ENCODE results near the gene NEAT1. TPM values are rescaled to one million over a fixed set of nuclear protein-coding genes. Genes with fewer than 3 reads are reported as not detected.
"Not testable (repeated sequence)": the region's sequence is repeated elsewhere in the genome, so short reads cannot be mapped to it uniquely, and the experiment has no call there.

The NEAT1 gene
- total RNA-seq, 1 donor from 2014 or later: 1,255 TPM

- not testable (repeated sequence) for ATAC-seq; DNase-seq (ENCODE audit: low spot score)
- intact Hi-C loops (cut with DNase I): loop anchor here (10.0 kb wide), 1 partner anchor 91 kb away; no protein-coding TSS in a partner anchor
These were observed 42.9 kb downstream of the NEAT1 start for GRCh38 chr11:65465471-65465870.

DNA sequence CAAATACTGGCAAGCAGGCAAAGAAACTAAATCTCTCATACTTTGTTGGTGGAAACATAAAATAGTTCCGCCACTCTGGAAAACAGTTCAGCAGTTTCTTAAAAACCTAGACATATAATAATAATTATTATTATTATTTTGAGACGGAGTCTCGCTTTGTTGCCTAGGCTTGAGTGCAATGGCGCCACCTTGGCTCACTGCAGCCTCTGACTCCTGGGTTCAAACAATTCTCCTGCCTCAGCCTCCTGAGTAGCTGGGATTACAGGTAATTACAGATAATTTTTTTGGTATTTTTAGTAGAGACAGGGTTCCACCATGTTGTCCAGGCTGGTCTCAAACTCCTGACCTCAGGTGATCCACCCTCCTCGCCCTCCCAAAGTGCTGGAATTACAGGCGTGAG lies 44.7 kb downstream of the NEAT1 start:
- not testable (repeated sequence) for ATAC-seq; DNase-seq (ENCODE audit: low spot score)
- intact Hi-C loops (cut with DNase I): loop anchor here (10.0 kb wide), 1 partner anchor 93 kb away; no protein-coding TSS in a partner anchor

GRCh38 chr11:65468874-65469333 lies 46.3 kb downstream of the NEAT1 start:
- DNase-seq (ENCODE audit: low spot score) (no peak), ATAC-seq (peak; percentile 31)
- intact Hi-C loops (cut with DNase I): loop anchor here (10.0 kb wide), 1 partner anchor 94 kb away; no protein-coding TSS in a partner anchor

DNA sequence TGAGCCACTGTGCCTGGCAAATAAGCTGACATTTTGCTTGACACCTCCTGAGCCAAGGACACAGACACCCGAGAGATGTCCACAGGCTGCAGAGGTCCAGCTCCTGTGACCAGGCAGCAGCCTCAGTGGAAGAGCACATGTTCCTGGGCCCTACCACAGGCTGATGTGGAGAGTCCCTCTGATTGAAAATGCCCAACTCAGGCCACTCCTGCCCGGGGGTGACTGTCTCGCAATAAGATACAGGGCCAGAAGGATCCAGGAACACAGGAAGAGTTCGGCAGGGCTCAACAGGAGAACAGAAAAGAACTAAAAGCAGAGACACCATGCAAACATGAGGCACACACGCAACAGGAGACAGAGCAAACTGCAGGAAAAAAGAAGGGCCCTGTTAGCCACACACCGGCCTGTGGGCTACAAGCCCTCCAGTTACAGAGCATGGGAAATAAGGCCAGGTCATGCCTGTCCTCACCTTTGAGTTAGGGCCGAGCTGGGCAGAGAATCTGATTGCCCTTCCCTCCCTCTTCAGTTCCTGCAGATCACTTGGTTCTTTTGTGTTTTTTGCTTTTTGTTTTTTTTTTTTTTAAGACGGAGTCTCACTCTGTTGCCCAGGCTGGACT lies 47.9 kb downstream of the NEAT1 start:
- no peak for DNase-seq (ENCODE audit: low spot score)
- intact Hi-C loops (cut with DNase I): no loop called here
- no peak for ATAC-seq

DNA sequence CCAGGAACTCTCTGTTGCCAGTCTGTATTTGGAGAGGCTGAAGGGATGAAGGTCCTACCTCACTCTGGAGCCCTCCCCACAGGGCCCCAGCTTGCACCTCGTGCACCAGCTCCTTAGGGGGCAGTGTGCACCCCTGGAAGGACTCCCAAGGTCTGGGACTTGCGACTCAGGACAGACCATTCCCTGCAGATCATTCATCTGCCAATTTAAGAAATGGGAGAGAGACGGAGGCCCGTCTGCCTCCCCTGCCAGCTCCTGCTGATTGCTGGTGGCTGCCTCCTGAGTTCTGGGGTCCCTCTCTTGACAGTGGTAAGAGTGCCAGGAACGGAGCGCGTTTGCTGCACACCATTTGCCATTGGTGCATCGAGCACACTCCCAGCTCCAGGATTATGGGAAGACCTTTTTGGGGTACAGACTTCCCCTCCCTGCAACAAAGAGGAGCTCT lies 48.9 kb downstream of the NEAT1 start:
- intact Hi-C loops (cut with DNase I): no loop called here
- DNase-seq (ENCODE audit: low spot score): no peak
- ATAC-seq: peak; percentile 82

DNA sequence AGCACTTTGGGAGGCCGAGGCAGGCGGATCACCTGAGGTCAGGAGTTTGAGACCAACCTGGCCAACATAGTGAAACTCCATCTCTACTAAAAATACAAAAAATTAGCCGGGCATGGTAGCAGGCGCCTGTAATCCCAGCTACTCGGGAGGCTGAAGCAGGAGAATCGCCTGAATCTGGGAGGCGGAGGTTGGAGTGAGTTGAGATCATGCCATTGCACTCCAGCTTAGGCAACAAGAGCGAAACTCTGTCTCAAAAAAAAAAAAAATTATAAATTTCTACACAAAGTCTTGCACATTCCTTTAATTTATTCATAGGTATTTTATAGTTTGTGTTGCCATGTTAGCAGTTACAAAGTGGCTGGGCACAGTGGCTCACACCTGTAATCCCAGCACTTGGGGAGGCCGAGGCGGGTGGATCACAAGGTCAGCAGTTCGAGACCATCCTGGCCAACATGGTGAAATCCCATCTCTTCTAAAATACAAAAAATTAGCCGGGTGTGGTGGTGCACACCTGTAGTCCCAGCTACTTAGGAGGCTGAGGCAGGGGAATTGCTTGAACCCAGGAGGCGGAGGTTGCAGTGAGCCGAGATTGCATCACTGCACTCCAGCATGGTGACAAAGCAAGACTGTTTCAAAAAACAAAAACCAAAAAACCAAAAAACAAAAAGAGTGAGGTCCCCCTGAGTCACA lies 50.1 kb downstream of the NEAT1 start:
- DNase-seq (ENCODE audit: low spot score); intact Hi-C loops (cut with DNase I); ATAC-seq: not testable (repeated sequence)

DNA sequence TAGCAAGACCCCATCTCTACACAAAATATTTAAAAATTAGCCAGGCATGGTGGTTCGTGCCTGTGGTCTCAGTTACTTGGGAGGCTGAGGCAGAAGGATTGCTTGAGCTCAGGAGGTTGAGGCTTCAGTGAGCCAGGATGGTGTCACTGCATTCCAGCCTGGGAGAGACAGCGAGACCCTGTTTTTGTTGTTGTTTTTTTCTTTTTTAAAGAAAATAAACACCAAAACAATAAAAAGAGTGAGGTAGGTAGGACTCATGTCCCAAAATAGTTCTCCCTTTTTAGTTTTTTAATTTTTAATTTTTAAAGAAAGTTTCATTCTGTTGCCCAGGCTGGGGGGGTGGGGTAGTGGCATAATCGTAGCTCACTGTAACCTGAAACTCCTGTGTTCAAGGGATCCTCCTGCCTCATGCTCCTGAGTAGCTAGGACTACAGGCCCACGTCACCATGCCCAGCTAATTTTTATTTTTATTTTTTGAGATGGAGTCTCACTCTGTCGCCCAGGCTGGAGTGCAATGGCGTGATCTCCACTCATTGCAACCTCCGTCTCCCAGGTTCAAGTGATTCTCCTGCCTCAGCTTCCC lies 50.8 kb downstream of the NEAT1 start:
- intact Hi-C loops (cut with DNase I): no loop called here
- no peak for DNase-seq (ENCODE audit: low spot score)

GRCh38 chr11:65474864-65475263 lies 52.3 kb downstream of the NEAT1 start:
- intact Hi-C loops (cut with DNase I): no loop called here
- DNase-seq (ENCODE audit: low spot score): no peak
- ATAC-seq: no peak

More for the DNA sequence above, 50.8 kb downstream of the NEAT1 start:
- ATAC-seq: no peak

DNA sequence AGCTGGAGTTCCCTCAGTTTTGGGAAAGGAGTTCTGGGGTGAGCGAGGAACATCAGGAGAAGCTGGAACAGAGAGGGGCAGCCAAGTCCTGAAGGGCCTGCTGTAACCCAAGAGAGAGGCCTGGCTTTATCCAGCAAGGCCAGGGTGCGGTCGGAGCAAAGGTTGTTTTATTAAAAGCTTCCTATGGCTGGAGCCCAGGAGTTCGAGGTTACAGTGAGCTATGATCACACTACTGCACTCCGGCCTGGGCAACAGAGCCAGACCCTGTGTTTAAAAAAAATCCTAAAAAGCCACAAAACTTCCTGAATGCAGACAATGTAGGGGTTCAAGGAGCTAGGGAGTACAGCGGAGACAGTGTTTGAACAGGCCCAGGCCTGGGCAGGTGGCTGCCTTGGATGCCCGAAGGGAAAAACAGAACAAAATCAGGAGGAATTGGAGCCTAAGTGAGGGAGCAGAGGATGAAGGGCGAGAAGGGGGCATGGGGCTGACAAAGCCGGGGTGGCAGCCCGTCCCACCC lies 54.1 kb downstream of the NEAT1 start:
- intact Hi-C loops (cut with DNase I): no loop called here
- DNase-seq (ENCODE audit: low spot score) (peak; percentile 58), ATAC-seq (peak; percentile 0)

- ATAC-seq: peak; percentile 90
- intact Hi-C loops (cut with DNase I): no loop called here
- DNase-seq (ENCODE audit: low spot score): peak; percentile 98
These were observed 54.8 kb downstream of the NEAT1 start for GRCh38 chr11:65477149-65477965.

DNA sequence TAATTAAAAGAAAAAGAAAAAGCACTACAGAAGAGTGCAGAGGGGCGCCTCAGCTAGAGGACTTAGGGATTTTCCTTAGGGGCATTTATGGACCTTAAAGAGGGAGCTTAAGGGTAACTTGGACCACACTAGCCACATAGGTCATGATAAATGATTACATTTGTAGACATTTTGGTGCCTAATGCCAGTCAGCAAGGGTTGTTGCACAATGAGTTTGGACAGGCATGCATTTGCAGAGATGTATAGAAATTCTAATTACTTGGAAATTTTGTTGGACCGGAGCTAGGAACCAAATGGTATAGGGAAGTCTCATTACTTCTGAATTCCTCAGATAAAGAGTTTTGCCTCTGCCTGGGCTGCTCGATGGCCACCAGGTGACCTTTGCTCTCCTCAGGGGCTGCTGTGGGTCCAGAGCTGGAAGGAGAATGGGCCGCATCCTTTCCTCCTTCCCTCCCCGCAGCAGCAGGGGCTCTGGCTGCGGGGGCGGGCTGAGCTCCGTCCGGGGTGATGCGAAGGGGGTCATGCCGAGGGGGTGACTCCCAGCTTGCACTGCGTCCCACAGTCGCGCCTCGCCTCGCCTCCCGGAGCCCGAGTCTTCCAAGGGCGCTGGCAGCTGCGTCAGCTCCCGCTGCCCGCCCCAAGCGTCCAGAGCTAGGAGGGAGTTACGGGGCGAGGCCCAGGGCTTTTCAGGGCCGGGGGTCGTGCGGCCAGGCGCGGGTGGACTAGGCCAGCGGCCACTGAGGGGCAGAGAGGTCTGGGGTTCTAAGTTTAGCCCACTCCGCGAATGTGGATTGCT lies 56.0 kb downstream of the NEAT1 start:
- intact Hi-C loops (cut with DNase I): no loop called here
- peak; percentile 83 for DNase-seq (ENCODE audit: low spot score)
- ATAC-seq: peak; percentile 66

DNA sequence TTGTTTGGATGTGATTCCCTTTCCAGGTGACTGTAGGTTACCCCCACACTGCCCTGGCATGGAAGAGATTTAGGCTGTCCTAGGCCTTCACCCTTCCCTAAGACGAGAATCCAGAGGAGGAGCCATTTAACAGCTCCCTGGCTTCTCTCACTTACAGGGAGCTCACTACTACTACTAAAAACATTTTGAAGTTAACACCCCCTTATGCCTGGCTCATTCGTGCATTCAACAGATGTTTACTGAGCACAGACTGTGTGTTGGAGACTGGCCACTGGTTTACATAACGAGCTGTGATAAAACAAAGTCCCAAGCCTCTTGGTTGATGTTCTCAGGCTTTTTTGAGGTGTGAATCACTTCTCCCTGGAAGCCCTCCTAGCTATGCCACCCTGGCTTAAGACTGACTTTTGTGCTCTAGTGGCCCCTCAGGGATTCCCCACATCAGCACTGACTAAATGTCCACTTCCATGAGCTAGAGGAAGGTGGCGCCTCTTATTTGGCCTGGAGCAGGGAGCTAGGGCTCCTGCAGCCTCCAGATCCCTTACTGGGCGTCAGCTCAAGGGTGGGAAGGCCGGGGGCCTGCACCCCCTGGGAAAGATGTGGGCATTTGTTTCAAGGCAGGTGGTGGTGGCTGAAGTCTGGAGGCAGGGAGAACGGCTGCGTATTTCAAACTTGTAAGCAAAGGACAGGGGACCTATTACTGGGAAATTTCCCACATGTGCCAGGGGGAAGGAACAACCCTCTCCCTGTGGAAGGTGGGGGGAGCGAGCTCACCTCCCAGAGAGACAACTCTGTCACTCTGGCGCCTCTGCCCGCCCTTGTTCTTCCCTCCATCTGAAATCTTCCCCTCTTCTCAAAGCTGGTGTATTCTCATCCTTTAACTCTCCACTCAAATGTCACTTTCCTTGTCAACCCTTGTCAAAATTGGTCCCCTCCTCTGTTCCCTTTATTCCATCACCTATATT lies 56.9 kb downstream of the NEAT1 start:
- ATAC-seq (peak; percentile 67), DNase-seq (ENCODE audit: low spot score) (no peak)
- intact Hi-C loops (cut with DNase I): no loop called here

- DNase-seq (ENCODE audit: low spot score): peak; percentile 31
- ATAC-seq: no peak
- intact Hi-C loops (cut with DNase I): no loop called here
These were observed 59.8 kb downstream of the NEAT1 start for GRCh38 chr11:65482306-65482850.

DNA sequence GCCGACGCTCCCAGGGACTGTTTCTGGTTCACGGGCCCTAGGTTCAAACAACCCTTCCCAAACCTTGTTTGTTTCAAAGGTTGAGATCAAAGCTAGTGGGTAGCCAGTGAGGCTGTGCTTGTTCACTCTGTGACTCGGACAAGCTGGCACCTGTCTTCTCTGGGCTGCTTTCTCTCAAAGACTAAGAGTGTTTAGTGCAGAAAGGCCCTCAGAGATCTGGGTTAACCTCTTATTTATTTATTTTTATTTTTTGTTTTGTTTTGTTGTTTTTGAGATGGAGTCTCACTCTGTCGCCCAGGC lies 63.3 kb downstream of the NEAT1 start:
- DNase-seq (ENCODE audit: low spot score): peak; percentile 39
- ATAC-seq: no peak
- intact Hi-C loops (cut with DNase I): no loop called here

DNA sequence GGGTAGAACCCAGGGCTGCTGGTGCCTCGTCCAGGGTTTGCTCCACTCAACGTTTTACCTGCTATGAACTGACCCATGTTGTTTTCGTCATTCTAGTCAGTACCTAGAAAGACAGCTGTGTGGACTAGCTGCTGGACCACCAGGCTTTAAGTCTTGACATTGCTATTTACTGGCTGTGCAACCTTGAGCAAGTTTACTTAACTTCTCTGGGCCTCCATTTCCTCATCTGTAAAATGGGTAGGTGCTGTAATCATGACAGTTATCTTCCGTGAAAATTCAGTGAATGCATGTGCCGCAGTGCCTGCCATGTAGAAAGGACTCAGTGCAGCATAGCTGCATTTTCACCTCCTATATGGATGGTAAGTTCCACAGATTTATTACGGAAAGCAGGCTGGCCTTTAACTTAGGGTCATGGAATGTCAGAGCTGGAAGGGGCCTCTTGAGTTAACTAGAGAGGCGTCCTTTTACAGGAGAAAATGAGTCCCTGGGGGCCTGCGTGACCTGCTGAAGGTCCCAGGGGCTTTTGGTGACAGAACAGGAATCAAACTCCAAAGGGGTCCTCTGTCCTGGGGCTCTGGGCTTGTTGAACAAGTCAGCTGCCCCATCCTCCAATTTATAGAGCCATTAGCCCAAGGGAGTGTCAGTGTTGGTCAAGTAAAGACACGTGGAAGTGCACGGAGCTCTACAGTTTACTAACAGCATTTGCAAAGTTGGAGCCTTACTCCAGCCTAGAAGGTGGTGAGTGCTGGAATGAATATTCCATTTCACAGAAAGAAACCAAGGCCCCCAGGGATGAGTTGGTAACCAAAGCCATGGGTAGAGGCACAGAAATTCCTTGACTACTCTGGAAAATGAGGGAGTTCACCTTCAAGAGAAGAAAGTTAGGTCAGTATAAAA lies 64.2 kb downstream of the NEAT1 start:
- ATAC-seq: no peak
- peak; percentile 64 for DNase-seq (ENCODE audit: low spot score)
- intact Hi-C loops (cut with DNase I): no loop called here
